ENCODE data around the gene ABI3BP.
"Not testable (repeated sequence)": the region's sequence is repeated elsewhere in the genome, so short reads cannot be mapped to it uniquely, and the experiment has no call there.

ABI3BP gene

DNA sequence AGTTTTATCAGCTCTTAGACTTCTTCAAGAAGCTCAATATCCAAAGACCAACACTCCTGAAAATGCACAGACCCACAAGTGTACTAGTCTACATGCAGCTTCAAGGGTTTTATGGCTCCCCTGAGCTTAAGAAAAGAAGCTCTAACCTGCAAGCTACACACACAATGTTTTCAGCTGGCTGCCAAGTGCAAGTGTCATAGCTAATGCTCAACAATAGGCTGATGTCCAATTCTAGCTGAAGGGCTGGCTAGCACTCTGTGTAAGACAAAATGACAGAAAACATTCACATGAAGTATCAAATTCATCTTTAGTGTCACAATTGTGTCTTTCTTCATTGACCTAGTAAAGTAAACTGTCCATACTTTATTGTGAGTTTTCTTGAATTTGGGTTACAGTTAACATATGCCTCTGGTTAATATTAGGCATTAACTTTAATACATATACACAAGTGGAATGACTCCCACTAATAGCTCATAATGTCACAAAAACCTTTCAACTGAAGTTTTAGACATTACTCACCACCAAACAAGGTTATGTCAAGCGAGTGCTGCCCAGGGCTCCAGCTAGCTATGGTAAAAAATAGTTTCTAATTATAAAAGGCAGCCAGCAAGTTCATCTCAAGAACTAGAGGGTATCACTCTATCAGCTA lies 15.1 kb downstream of the ABI3BP start:
- DNase-seq = no peak

GRCh38 chr3:100976611-100977010 lies 16.6 kb downstream of the ABI3BP start:
- no peak for DNase-seq

GRCh38 chr3:100975714-100976113 lies 17.5 kb downstream of the ABI3BP start:
- DNase-seq = no peak

GRCh38 chr3:100973594-100973993 lies 19.6 kb downstream of the ABI3BP start:
- no peak for DNase-seq

- no peak for DNase-seq
Measured at GRCh38 chr3:100972867-100973266, 20.4 kb downstream of the ABI3BP start.

DNA sequence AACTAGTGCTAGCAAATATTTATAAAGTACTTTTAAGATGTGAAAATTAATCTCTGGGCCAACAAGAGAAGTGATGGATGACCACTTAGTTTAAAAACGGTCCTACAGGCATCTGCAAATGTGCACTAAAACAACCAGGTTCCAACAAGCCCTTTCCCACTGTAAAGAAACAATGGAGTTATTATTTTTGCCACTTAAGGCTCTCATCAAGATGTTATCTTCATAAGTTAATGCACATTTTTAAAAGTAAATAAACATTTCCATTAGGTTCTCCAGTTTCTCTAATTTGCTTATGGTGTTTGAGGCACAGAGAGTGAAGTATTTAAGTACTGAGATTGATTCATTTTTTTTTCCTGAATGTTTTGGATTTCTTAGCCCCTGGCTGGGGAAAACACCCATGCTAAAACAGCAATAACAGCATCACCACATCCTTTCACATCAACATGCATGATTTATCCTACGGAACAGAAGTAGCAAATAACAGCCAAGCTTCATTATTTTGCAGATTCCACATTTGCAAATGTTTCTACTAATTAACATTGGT lies 20.8 kb downstream of the ABI3BP start:
- DNase-seq = no peak

GRCh38 chr3:100971798-100972197 lies 21.4 kb downstream of the ABI3BP start:
- DNase-seq = no peak

- no peak for DNase-seq
Measured at GRCh38 chr3:100970477-100970990, 22.7 kb downstream of the ABI3BP start.

DNA sequence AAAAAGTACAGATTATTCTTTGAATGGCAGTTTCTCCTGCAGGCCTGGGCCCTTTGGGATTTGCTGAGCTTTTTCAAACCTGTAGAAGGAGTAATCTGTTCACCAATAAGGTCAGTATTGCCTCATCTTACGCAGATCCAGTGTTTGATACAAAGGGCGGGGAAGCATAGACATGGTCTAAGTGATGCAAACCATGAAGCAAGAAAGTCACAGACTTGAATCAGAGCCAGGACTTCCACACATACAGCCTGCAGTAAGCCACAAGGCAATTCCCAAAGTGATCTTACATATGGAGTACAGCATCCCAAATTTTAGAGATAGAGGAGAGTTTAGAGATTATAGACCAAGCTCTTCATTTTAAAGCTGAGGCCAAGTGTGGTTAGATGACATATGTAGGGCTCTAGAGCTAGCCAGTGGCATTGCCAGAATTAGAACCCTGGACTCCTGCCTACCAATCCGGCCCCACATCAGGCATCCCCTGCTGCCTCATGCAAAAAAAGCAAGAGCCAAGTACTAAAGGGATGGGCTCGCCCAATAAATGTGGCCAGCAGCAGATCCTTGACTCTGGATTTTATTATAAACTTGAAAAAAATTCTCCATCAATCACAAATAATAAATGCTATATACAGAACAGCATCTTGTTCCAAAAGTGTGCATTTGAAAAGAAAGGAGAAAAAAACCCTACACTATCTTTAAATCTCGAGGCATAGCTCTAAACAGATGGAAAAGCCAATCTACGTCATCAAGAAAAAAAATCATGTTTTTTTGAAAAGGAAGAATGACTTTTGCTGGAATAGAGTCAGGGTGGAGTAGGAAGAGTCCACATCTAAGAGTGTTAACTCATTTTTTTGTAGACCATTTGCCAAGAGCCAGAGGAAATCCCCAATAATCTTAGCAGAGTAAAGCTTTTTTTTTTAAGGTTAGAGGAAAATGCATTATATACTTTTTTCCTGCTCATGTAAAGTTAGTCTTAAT lies 24.0 kb downstream of the ABI3BP start:
- DNase-seq = no peak

DNA sequence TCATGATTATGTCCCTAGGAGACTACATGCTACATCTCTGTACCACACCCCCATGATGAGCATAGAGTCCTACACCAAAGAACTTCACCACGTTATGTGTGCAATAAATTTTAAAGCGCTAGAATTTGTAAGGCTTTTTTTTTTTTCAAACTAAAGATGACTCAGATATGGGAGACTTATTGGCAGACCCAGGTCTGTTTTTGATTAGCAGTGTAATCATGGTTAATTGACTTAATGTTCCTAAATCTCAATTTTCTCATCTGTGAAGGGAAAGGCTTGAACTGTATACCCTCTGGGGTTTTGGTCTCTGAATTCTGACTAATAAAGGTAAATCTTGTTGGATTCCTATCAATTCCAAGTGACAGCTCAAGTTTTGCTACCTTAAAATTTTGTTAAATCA lies 26.4 kb downstream of the ABI3BP start:
- no peak for DNase-seq

- no peak for DNase-seq
Measured at GRCh38 chr3:100966049-100966491, 27.2 kb downstream of the ABI3BP start.

DNA sequence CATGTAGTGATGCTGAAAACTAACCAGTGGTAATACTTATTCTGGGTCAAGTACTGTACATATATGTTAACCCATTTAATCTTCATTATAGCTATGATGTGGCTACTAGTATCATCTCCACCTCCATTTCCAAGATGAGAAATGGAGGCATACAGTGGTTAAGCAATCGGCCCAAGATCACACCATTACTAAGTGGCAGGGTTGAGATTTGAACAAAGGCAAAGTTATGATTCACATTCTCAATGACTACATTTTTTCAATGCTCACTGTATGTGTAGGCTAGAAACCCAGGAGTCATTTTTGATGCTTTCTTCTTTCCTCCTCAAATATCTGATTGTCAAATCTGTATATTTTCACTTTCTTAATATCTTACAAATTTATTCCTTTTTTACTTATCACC lies 30.2 kb downstream of the ABI3BP start:
- DNase-seq = no peak

GRCh38 chr3:100957261-100957986 lies 35.8 kb downstream of the ABI3BP start:
- no peak for DNase-seq

DNA sequence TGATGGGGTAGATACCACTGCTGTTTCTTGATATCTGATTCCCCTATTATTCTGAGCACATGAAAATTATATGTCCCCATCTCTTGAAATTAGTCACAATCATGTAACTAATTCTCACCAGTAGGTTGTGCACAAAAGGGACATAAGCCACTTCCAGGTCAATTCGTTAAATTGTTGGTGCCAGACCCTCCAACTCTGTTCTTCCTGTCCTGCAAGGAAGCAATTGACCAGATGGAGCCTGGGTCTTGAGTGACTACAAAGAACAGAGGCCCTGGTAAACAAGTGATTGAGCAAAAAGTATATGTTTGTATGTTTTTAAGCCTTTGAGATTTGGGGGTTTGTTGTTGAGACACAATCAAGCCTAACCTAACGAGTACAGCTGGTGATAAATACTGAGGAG lies 36.9 kb downstream of the ABI3BP start:
- no peak for DNase-seq

DNA sequence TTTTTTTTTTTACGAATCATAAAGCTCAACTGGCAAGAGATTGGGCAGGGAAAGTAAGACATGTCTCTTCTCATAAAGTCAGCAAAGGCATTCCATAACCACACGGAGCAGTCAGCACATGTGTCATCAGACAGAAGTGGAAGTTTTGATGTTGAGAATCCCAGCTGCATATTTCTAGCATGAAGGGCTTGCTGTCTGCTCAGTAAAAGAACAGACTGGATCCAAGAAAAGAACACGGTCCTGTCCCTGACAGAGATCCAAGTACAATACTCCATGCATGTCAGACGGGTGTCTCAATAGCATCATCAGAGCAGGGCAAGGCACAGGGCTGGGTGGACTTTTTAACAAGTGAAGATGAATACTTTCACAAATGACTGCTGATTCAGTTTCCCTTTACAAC lies 38.2 kb downstream of the ABI3BP start:
- DNase-seq = no peak

GRCh38 chr3:100954199-100954935 lies 38.9 kb downstream of the ABI3BP start:
- no peak for DNase-seq

GRCh38 chr3:100953103-100953502 lies 40.1 kb downstream of the ABI3BP start:
- DNase-seq = no peak

DNA sequence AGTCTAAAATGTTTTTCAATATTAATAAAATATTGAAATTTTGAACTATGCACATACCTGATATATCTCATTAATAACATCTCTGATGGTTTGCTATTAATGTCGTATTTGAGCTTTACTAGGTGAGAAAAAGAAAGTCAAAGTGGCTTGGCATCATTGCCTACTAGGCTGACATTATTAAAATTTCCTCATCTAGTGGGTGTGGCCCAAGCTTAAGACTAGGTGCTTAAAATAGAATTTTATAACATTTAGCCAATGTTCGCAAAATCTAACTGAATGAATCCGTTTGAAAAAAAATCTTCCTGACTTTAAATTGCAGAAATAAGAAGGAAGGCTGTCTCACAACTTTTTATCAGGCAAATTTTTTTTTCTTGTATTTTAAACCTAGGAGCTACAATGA lies 46.1 kb downstream of the ABI3BP start:
- no peak for DNase-seq

GRCh38 chr3:100946096-100946495 lies 47.1 kb downstream of the ABI3BP start:
- not testable (repeated sequence) for DNase-seq

DNA sequence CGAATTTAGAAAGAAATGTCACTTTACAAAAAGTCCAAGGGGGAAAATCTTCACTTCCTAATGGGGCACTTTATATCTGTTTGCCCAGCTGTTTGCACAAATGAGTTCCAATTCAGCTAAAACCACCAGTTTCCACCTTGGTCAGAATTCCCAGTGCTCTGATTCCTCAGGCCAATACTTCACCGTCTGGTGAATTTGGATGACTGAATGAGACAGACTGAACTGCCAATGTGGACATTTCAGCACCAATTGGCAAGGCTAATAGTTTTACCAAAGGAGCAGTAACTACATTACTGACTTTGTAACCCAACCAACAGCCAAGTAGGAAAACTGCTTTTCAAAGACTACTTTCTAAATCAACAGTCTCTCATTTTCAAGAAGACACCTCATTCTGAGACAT lies 51.8 kb downstream of the ABI3BP start:
- no peak for DNase-seq

GRCh38 chr3:100941041-100941440 lies 52.2 kb downstream of the ABI3BP start:
- no peak for DNase-seq

GRCh38 chr3:100936931-100937330 lies 56.3 kb downstream of the ABI3BP start:
- no peak for DNase-seq
